HG03469 (cell line): ENCODE data around the gene TCP11.

Experiments
- ATAC-seq: cut with Tn5 transposase; IDR thresholded peaks from one replicate; pipeline ENCODE4 v1.9.1; 2021; ENCODE audit warnings: mild to moderate bottlenecking, moderate library complexity, moderate number of reproducible peaks; ENCODE audit not compliant: unreplicated experiment

TCP11 gene

GRCh38 chr6:35082733-35083403 lies 58.3 kb downstream of the TCP11 start:
- no peak for ATAC-seq

DNA sequence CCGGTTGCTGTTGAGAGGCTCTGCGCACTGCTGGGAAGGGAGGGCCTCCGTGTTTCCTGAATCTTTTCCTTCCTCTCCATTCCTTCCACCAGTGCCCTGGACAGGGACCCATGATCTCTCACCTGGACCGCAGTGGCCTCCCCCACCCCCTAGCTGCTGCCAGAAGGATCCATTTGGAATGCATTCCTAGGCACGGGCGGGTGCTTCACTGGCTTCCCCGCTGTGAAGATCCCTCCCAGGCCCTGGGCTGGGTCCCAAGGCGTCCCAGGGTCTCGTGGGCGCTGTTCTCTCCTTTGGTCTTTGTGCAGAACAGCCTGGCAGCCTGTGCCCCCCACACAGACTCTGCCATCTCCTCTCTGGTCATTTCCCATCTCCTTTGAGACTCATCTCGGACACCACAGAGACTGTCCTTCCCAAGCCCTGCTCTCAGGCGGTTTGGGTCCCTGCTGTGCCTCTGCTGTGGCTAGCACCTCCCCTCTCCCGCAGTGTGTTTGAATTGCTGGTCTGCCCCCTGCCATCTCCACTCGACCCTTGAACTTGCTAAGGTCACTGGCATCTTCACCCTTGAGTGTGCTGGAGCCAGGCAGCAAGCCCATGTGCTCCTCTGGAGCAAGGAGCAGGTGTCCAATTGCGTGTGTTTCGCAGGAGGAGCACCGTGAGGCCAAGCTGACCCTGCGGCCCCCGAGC lies 59.0 kb downstream of the TCP11 start:
- ATAC-seq, result no peak

DNA sequence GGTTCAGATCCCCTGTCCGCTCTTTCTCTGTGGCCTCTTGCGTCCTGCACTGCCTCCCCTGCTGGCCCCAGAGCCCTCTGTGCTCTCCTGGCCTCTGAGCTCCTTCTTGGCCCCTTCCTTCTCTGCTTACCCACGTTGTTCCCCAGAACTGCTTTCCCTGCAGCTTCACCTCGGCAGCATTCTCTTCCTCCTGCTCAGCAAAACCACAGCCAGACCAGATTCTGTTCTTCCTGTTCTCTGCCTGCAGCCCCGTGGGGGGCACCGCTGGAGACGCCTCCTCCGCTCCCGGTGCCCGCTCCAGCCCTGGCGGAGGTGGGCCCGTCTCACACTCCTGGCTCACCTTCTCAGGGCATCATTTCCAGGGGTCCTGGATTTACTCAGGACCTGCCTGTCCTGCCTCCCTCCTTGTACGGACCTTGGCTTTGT lies 59.7 kb downstream of the TCP11 start:
- no peak for ATAC-seq

GRCh38 chr6:35080821-35081425 lies 60.2 kb downstream of the TCP11 start:
- no peak for ATAC-seq

DNA sequence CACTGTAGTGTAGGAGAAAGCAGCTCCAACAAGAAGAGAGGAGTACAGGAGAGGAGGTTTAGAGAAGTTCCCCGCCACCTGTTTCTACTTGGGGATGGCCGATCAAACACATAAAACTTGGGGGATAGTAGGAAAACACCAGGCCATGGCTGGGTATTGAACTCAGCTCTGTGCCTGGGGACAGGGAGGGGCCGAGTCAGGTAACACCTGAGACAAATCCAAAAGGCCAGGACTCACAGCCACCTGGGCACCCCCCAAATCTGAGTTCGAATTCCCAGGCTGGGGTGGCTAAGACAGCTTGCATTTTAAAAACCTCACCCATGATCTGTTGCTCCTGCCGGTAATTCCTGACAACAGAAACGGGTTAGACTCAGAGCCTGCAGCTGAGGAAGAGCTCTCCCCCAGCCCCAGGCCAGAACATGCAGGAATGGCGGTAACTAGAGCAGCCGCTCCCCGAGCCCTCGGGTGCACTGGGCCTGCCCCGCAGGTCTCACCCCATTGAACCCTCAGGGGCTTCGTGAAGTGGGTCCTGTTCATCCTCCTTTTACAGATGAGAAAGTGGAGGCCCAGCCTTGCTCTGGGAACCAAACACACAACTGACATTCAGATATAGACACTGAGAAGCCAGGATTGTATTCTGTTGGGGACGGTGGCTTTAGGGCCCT lies 61.0 kb downstream of the TCP11 start:
- no peak for ATAC-seq

DNA sequence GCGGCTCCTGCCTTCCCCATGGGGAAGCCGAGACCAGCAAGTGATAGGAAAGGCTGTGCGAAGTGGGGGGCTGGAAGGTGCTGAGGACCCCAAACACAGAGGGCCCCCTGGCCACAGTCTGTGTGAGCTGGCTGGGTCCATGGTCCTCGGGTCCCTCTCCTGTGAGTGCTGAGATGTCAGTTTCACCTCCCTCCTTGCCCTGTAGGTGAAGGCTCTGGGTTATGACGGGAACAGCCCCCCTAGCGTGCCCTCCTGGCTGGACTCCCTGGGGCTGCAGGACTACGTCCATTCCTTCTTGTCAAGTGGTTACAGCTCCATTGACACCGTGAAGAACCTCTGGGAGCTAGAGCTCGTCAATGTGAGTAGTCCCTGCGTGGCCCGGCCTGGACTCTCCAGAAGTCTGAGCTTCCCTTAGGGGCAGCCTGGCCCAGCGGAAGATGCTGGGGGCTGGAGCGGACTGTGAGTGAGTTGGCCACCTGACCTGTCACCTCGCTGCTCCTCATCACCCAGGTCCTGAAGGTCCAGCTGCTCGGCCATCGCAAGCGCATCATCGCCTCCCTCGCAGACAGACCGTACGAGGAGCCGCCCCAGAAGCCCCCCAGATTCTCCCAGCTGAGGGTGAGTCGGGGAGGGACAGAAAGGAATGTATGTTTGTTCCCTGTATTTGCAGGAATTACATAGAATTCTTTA lies 61.7 kb downstream of the TCP11 start:
- no peak for ATAC-seq

- no peak for ATAC-seq
These were observed 62.2 kb downstream of the TCP11 start for GRCh38 chr6:35078896-35079295.

DNA sequence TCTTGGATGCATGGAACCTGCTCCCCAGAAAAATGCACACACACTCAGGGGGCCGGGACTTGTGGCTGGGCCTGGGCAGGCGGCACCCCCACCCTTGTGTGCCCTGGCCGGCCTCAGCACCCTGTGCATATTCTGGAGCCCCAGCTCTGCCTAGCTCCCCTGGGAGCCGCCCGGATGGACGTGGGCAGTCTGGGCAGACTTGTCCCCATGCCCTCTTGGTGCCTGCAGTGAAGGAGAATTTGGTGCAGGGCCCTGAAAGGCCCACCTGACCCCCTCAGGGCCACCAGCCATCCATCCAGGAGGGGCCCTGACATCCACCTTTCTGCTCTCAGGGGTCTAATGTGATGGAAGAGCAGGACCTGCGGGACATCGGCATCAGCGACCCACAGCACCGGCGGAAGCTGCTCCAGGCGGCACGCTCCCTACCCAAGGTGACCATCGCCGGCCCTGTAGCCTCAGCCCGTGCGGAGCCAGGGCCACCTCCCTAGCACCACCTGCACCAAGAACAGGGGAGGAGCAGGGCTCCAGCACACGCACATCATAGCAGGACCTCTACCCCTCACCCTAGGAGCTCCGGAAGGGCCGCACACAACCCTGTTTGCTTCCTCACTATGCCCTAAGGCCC lies 62.8 kb downstream of the TCP11 start:
- ATAC-seq, result no peak

DNA sequence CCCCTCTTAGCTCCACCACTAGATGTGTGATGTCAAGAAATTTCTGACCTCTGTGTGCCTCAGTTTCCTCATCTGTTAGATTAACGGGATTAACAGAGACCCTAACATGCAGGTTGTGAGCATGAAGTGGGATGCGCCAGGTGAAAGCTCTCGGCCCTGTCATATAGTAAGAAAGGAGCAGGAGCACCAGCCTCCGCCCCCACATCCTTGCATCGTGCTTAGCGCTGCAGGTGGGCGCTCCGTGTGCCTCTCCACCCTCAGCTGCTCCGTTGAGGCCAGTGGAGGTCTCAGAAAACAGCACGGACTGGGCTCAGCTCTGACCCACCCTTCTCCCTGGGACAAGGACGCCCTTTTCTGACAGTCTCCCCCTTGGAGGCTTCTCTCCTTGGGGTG lies 63.4 kb downstream of the TCP11 start:
- no peak for ATAC-seq

GRCh38 chr6:35076997-35077712 lies 64.0 kb downstream of the TCP11 start:
- no peak for ATAC-seq

DNA sequence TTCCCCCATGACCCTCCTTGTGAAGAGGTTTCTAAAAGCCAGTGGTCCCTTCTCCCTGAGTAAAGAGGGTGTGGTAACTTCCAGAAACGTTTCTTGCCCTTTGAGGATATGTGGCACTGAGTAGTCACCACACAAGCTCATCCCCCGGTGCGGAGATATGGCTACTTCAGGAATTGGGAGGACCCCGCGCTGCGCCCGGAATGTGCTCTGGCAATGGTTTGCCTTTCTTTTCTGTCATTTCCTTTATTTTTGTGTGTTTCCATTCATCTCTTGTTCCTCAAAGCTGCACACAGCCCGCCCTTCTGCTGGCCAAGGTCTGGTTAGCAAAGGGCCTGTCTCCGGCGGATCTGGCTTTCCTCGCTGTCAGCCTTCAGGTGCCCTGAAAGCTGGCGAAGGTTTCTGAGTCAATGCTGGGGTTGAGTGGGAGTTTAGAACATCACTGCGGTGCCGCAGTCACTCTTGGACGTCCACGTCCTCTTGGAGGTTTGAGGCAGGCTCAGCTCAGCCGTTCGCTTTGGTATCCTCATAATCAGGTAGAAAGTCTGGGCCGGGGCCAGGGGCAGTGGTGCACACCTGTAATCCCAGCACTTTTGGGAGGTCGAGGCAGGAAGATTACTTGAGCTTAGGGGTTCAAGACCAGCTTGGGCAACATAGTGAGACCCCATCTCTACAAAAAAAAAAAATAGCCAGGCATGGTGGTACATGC lies 67.2 kb downstream of the TCP11 start:
- no peak for ATAC-seq

DNA sequence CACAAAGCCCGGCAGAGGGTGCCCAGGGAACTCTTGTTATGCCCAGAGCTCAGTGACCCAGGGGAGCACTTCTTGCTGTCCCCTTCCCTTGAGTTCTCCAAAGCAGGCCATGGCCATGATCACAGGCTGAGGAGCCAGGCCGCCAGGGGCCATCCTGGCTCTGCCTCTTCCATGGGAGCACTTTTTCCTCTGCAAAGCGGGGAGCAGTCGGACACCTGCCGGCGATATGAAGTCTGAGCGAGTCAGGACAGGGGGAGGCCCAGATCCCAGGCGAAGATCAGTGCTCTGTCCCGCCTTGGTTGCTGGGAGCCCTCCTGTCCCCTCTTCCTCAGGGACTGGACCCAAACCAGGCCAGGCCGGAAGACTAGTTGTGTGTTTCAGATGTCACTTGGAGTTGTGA lies 67.9 kb downstream of the TCP11 start:
- ATAC-seq, result no peak

DNA sequence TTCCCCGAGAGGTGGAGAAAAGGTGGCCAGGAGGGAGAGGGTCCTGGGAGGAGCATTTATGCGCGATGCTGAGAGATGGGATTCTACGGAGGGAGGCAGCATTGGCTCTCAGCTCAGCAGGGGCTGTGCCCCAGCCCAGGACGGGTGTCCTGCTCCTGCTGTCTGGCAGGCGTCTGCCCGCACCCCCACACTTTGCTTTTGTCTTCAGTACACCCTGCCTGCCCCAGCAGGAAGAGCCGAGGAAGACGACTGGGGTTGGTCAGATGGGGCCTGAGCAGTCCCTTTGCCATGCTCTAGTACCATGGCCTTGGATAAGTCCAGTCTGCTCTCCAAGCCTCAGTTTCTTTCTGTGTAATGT lies 68.5 kb downstream of the TCP11 start:
- ATAC-seq, result no peak

DNA sequence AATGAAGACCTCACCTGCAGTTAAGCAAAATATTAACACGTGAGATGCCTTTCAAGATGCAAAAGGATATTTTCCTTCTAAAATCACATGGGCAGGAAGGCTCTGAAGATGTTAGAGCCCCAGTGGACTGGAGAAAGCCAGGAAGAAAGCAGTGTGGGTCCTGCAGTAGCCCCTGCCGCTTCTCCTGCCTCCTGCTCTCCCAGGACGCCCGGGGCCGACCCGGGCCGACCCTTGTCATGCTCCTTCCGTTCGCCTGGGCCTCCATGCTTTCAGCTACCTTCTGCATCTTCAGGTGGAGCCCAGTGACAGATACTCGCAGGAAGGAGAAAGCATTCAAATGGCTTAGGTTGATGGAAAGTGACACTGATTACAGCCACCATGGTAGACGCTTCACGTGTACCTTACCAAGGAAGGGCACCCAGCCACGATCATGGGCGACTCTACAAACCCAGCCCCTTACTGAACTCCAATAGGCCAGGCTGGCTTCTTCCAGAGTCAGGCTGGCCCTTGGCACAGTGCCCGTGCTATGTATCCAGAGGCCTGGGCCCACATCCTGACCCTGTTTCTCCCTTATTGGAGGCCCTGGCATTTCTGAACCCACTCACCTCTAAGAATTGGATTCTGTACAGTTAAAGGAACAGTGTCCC lies 69.0 kb downstream of the TCP11 start:
- no peak for ATAC-seq

- no peak for ATAC-seq
These were observed 69.7 kb downstream of the TCP11 start for GRCh38 chr6:35071347-35071994.

GRCh38 chr6:35070111-35070510 lies 71.0 kb downstream of the TCP11 start:
- no peak for ATAC-seq

GRCh38 chr6:35069262-35069661 lies 71.9 kb downstream of the TCP11 start:
- no peak for ATAC-seq

DNA sequence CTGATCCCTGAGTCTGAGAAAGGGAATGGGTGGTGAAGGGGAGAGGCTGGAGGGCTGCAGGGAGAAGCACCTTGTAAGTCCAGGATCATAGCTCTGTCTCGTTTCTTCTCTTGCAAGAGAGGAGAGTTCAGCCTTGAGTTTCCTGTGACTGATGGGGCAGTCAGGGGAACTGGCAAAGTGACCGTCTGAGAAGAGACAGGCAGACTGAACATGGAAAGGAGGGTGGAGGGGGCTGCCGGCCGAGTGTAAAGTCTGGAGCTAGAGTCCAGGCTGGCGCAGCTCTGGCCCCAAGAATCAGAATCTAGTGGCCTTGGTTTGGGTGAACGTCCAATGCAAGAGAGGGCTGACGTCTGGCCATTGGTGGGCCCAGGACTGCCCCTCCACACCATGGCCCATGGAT lies 72.5 kb downstream of the TCP11 start:
- no peak for ATAC-seq

DNA sequence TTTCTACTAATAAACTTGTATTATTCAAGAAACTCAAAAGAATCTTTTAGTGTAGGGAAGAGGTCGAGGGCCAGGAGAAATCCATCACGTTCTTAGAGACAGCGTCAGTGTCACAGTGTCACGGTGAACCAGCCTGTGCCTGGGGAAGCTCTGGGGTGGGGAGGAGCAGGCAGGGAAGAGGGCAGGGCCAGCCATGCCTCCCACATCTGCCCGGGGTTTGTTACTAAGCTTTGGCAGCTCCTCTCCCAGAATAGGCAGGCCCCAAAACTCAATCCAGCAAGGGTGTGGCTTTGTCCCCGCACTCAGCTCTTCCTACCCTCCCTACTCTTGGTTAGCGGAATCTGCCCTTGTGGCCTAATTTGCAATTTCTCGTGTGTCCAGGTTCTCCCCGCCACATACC lies 72.9 kb downstream of the TCP11 start:
- no peak for ATAC-seq
